Vagina (tissue), 2 donors: ENCODE results near the gene S100A7.

Experiments
- CTCF ChIP-seq, 3 experiments: fragments of 450-650 bp in 2 of 3; fragments of 200-600 bp in 1 of 3; sonication (generic) in 1 of 3; IDR thresholded peaks; one replicate each; pipeline ENCODE4 v1.5.1; 2017 to 2019; ENCODE audit warnings: antibody characterized with exemption in 3 of 3, mild to moderate bottlenecking in 2 of 3, moderate library complexity in 2 of 3
- POLR2AphosphoS5 ChIP-seq, 2 donors: sonication (generic); formaldehyde crosslinking; IDR thresholded peaks; one replicate each; pipeline ENCODE4 v1.9.0; 2017; ENCODE audit warnings: antibody characterized with exemption in 2 of 2, mild to moderate bottlenecking in 2 of 2, low read depth in 1 of 2; ENCODE audit not compliant: insufficient read depth in 1 of 2

GRCh38 chr1:153426809-153427208 lies 33.6 kb downstream of the S100A7 start:
- no peak for TF ChIP-seq POLR2AphosphoS5 (IDR thresholded peaks at IDR 0.05; ENCODE audit: insufficient read depth in 1 of 2, low read depth in 1 of 2)
- TF ChIP-seq CTCF (IDR thresholded peaks at IDR 0.05), result no peak
